ENCODE results near the gene GRB7. TPM values are rescaled to one million over a fixed set of nuclear protein-coding genes. Genes with fewer than 3 reads are reported as not detected.
"Not testable (repeated sequence)": the region's sequence is repeated elsewhere in the genome, so short reads cannot be mapped to it uniquely, and the experiment has no call there.

The GRB7 gene
- total and polyA plus RNA-seq, 2 experiments from 2014 or later = not detected

DNA sequence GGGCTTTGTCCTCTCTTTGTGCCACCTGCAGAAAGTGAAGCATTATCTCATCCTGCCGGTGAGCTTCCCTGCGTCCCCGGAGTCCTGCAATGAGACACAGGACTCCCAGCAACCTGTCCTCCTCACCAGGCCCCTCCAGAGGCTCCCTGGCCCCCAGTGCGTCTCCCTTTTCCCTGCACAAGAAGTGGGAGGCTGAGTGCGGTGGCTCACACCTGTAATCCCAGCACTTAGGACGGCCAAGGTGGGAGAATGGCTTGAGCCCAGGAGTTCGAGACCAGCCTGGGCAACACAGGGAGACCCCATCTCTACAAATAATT lies 8.4 kb downstream of the GRB7 start:
- H3K79me2 ChIP-seq (ENCODE audit: insufficient read depth) = no peaks in the 10 kb centered on the region
- no peak overlapping the region for H3K4me2 ChIP-seq (ENCODE audit: unreplicated experiment)
- H3K4me3 ChIP-seq = no peak overlapping the region
- H3K27me3 ChIP-seq (replicated peaks; ENCODE audit: insufficient read depth) = no peaks in the 10 kb centered on the region
- in situ Hi-C loops (cut with MboI) = no loop called here
- H4K20me1 ChIP-seq (ENCODE audit: insufficient read depth) = no peaks in the 10 kb centered on the region
- H3K36me3 ChIP-seq (ENCODE audit: low read depth) = no peaks in the 10 kb centered on the region
- H3K9ac ChIP-seq = no peak overlapping the region
- no peak overlapping the region for H2AFZ ChIP-seq
- peaks cover 4% of the 10 kb centered on the region; the same call in 1 of the 2 replicates for H3F3A ChIP-seq (ENCODE audit: insufficient read depth)
- H3K9me2 ChIP-seq (ENCODE audit: insufficient read depth) = no peaks in the 10 kb centered on the region
- peaks cover under 1% of the 10 kb centered on the region; the same call in 1 of the 2 replicates for H3K4me1 ChIP-seq (ENCODE audit: insufficient read depth)
- H3K27ac ChIP-seq = no peak overlapping the region
- no peak for DNase-seq
- H3K9me3 ChIP-seq (ENCODE audit: low read depth) = no peaks in the 10 kb centered on the region
- TF ChIP-seq EZH2phosphoT487 (IDR thresholded peaks at IDR 0.05; ENCODE audit: insufficient read depth, low read depth) (no peak), EZH2 (IDR thresholded peaks at IDR 0.05; ENCODE audit: insufficient read depth, poor library complexity, severe bottlenecking) (no peak)
- WGBS, 2 experiments (ENCODE audit: low coverage in 1 of 2, low lambda C conversion rate in 2 of 2, missing lambda C conversion rate in 2 of 2) = 78 to 85% methylated on average over 7 of the region's 7 CpGs

DNA sequence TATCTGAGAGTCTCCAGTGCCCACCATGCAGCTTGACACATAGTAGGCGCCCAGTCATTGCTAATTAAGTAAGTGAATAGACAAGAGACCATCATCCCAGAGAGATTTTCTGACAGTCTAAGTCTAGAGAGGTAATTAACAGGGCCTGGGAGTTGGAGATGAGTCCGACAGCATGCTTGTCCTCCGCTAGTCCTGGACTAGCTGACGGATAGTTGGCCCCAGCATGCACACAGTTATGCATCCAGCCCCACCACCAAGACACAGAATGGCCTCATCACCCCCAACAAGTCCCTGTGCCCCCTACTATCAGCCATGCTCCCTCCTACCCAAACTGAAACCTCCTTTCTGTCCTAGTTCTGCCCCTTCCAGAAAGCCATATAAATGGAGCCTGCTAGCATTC lies 10.0 kb downstream of the GRB7 start:
- TF ChIP-seq EZH2 (IDR thresholded peaks at IDR 0.05; ENCODE audit: insufficient read depth, poor library complexity, severe bottlenecking) = no peak
- no peak for TF ChIP-seq EZH2phosphoT487 (IDR thresholded peaks at IDR 0.05; ENCODE audit: insufficient read depth, low read depth)
- no peaks in the 10 kb centered on the region for H3K4me1 ChIP-seq (ENCODE audit: insufficient read depth)
- no peak overlapping the region for H3K4me2 ChIP-seq (ENCODE audit: unreplicated experiment)
- DNase-seq = no peak
- no peaks in the 10 kb centered on the region for H3K27me3 ChIP-seq (replicated peaks; ENCODE audit: insufficient read depth)
- no peak overlapping the region for H2AFZ ChIP-seq
- no peaks in the 10 kb centered on the region for H3K36me3 ChIP-seq (ENCODE audit: low read depth)
- 61 to 65% methylated on average over 4 of the region's 4 CpGs for WGBS, 2 experiments (ENCODE audit: low coverage in 1 of 2, low lambda C conversion rate in 2 of 2, missing lambda C conversion rate in 2 of 2)
- H3K9ac ChIP-seq = no peak overlapping the region
- no peak overlapping the region for H3K4me3 ChIP-seq
- H4K20me1 ChIP-seq (ENCODE audit: insufficient read depth) = no peaks in the 10 kb centered on the region
- H3K27ac ChIP-seq = no peak overlapping the region
- H3K79me2 ChIP-seq (ENCODE audit: insufficient read depth) = no peaks in the 10 kb centered on the region
- H3K9me2 ChIP-seq (ENCODE audit: insufficient read depth) = no peaks in the 10 kb centered on the region
- peaks cover 4% of the 10 kb centered on the region; the same call in 1 of the 2 replicates for H3F3A ChIP-seq (ENCODE audit: insufficient read depth)
- H3K9me3 ChIP-seq (ENCODE audit: low read depth) = no peaks in the 10 kb centered on the region
- in situ Hi-C loops (cut with MboI) = no loop called here

DNA sequence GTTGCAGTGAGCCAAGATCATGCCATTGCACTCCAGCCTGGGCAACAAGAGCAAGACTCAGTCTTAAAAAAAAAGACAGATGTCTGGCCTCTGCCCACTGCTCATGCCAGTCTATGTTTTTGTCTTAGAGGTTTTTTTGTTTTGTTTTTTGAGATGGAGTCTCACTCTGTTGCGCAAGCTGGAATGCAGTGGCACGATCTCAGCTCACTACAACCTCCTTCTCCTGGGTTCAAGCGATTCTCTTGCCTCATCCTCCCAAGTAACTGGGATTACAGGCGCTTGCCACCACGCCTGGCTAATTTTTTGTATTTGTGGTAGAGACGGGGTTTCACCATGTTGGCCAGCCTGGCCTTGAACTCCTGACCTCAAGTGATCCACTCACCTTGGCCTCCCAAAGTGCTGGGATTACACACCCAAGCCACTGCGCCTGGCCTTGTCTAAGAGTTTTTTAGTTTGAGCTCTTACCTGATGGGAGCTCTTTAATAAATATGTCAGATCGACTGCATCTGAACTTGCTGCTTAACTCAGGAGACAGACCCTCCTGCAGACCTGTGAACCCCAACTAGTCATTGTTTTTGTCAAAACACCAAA lies 10.8 kb downstream of the GRB7 start:
- H3K36me3 ChIP-seq (ENCODE audit: low read depth); in situ Hi-C loops (cut with MboI); H3K4me3 ChIP-seq; H3K4me2 ChIP-seq (ENCODE audit: unreplicated experiment); H3K27me3 ChIP-seq (replicated peaks; ENCODE audit: insufficient read depth); H2AFZ ChIP-seq; DNase-seq; H3K9me3 ChIP-seq (ENCODE audit: low read depth); H3K27ac ChIP-seq; H3K4me1 ChIP-seq (ENCODE audit: insufficient read depth); H3F3A ChIP-seq (ENCODE audit: insufficient read depth); H3K9me2 ChIP-seq (ENCODE audit: insufficient read depth); H4K20me1 ChIP-seq (ENCODE audit: insufficient read depth); H3K79me2 ChIP-seq (ENCODE audit: insufficient read depth); H3K9ac ChIP-seq: not testable (repeated sequence)
- WGBS, 2 experiments (ENCODE audit: low coverage in 1 of 2, low lambda C conversion rate in 2 of 2, missing lambda C conversion rate in 2 of 2) = 85 to 96% methylated on average over 8 of the region's 8 CpGs

- Histone ChIP-seq H3F3A (ENCODE audit: insufficient read depth) (peaks cover 12% of the 10 kb centered on the region), H3K9me2 (ENCODE audit: insufficient read depth) (no peaks in the 10 kb centered on the region), H4K20me1 (ENCODE audit: insufficient read depth) (no peaks in the 10 kb centered on the region), H3K9ac (no peak overlapping the region), H3K4me1 (ENCODE audit: insufficient read depth) (no peaks in the 10 kb centered on the region), H3K27me3 (replicated peaks; ENCODE audit: insufficient read depth) (no peaks in the 10 kb centered on the region), H3K27ac (no peak overlapping the region), H3K4me3 (no peak overlapping the region), H3K9me3 (ENCODE audit: low read depth) (no peaks in the 10 kb centered on the region), H3K79me2 (ENCODE audit: insufficient read depth) (no peaks in the 10 kb centered on the region), H2AFZ (no peak overlapping the region), H3K4me2 (ENCODE audit: unreplicated experiment) (no peak overlapping the region), H3K36me3 (ENCODE audit: low read depth) (no peaks in the 10 kb centered on the region)
- TF ChIP-seq EZH2 (IDR thresholded peaks at IDR 0.05; ENCODE audit: insufficient read depth, poor library complexity, severe bottlenecking) (no peak), EZH2phosphoT487 (IDR thresholded peaks at IDR 0.05; ENCODE audit: insufficient read depth, low read depth) (no peak)
- 52% methylated on average over 9 of the region's 9 CpGs for WGBS, 2 experiments (ENCODE audit: low coverage in 1 of 2, low lambda C conversion rate in 2 of 2, missing lambda C conversion rate in 2 of 2)
- in situ Hi-C loops (cut with MboI) = loop anchor here (10.0 kb wide), 1 partner anchor 126 kb away; the partner anchor contains the start of gene PPP1R1B
- no peak for DNase-seq
Observed at GRCh38 chr17:39750131-39751015, 12.6 kb downstream of the GRB7 start.

All from GM23248 (cell line).